Neural cell (in vitro differentiated cells): ENCODE results near the gene C12orf54. TPM values are rescaled to one million over a fixed set of nuclear protein-coding genes. Genes with fewer than 3 reads are reported as not detected.
"Not testable (repeated sequence)": the region's sequence is repeated elsewhere in the genome, so short reads cannot be mapped to it uniquely, and the experiment has no call there.

Experiments
- H2AFZ ChIP-seq: fragments of 200-600, 300-800 bp; sonication (generic), shearing (Covaris generic); 2 replicates; pipeline ENCODE4 v1.6.0; 2014; ENCODE audit warnings: low read depth, mild to moderate bottlenecking, antibody characterized with exemption, low read length, moderate library complexity
- H3F3A ChIP-seq: fragments of 200-600 bp; shearing (Covaris generic); 2 replicates; pipeline ENCODE4 v1.6.1; 2016; ENCODE audit warnings: mild to moderate bottlenecking, moderate library complexity, mixed read lengths, antibody characterized with exemption, low read length; ENCODE audit not compliant: insufficient read depth, poor library complexity, severe bottlenecking
- H3K27ac ChIP-seq: fragments of 200-600, 300-800 bp; sonication (generic), shearing (Covaris generic); 2 replicates; pipeline ENCODE4 v1.5.1; 2014; ENCODE audit warnings: mild to moderate bottlenecking, low read length, moderate library complexity
- H3K27me3 ChIP-seq: fragments of 300-800, 200-600 bp; sonication (generic), shearing (Covaris generic); 2 replicates; pipeline ENCODE4 v1.6.0; 2014; ENCODE audit warnings: mild to moderate bottlenecking, low read depth, low read length, moderate library complexity; ENCODE audit not compliant: insufficient read depth
- H3K36me3 ChIP-seq: fragments of 300-800, 200-600 bp; sonication (generic), shearing (Covaris generic); 2 replicates; pipeline ENCODE4 v1.5.1; 2014; ENCODE audit warnings: mild to moderate bottlenecking, antibody characterized with exemption, low read length, moderate library complexity; ENCODE audit not compliant: insufficient read depth
- H3K4me2 ChIP-seq: fragments of 300-800, 200-600 bp; sonication (generic), shearing (Covaris generic); 2 replicates; pipeline ENCODE4 v1.6.0; 2014; ENCODE audit warnings: mild to moderate bottlenecking, low read length
- H3K4me3 ChIP-seq: fragments of 300-800, 200-600 bp; sonication (generic), shearing (Covaris generic); 2 replicates; pipeline ENCODE4 v1.5.1; 2014; ENCODE audit warnings: mild to moderate bottlenecking, low read length, moderate library complexity
- H3K79me2 ChIP-seq: fragments of 200-600 bp; shearing (Covaris generic); replicated peaks from 2 replicates; pipeline ENCODE4 v1.6.0; 2014; ENCODE audit warnings: mild to moderate bottlenecking, low read length, moderate library complexity; ENCODE audit not compliant: insufficient read depth
- H3K9ac ChIP-seq: fragments of 300-800, 200-600 bp; sonication (generic), shearing (Covaris generic); 2 replicates; pipeline ENCODE4 v1.6.1; 2016; ENCODE audit warnings: mild to moderate bottlenecking, low read length, mixed read lengths
- H3K9me2 ChIP-seq: fragments of 200-600 bp; shearing (Covaris generic); 2 replicates; pipeline ENCODE4 v1.6.1; 2016; ENCODE audit warnings: mild to moderate bottlenecking, low read length, mixed read lengths; ENCODE audit not compliant: insufficient read depth
- H3K9me3 ChIP-seq: fragments of 200-600, 300-800 bp; sonication (generic), shearing (Covaris generic); 2 replicates; pipeline ENCODE4 v1.6.1; 2016; ENCODE audit warnings: mild to moderate bottlenecking, mixed run types, low read length, moderate library complexity, mixed read lengths
- H4K20me1 ChIP-seq: fragments of 200-600 bp; shearing (Covaris generic); 2 replicates; pipeline ENCODE4 v1.6.1; 2016; ENCODE audit warnings: mild to moderate bottlenecking, mixed run types; ENCODE audit not compliant: insufficient read depth
- EP300 ChIP-seq: fragments of 450-650 bp; conservative IDR thresholded peaks from 2 replicates; pipeline ENCODE4 v1.6.1; 2014; ENCODE audit warnings: antibody characterized with exemption, mild to moderate bottlenecking, moderate library complexity; ENCODE audit not compliant: poor library complexity, severe bottlenecking
- EZH2 ChIP-seq: fragments of 200-600, 300-800 bp; shearing (Covaris generic), sonication (generic); IDR thresholded peaks from 2 replicates; pipeline ENCODE4 v1.6.1; 2014; ENCODE audit warnings: antibody characterized with exemption, low read length, borderline replicate concordance, mild to moderate bottlenecking; ENCODE audit not compliant: insufficient read depth, poor library complexity, severe bottlenecking
- MXI1 ChIP-seq: fragments of 450-650 bp; conservative IDR thresholded peaks from 2 replicates; pipeline ENCODE4 v1.6.1; 2014; ENCODE audit warnings: antibody characterized with exemption, mild to moderate bottlenecking; ENCODE audit not compliant: poor library complexity, severe bottlenecking
- POLR2AphosphoS5 ChIP-seq: IDR thresholded peaks from 2 replicates; pipeline ENCODE4 v1.6.1; 2012
- RAD21 ChIP-seq: fragments of 450-650 bp; conservative IDR thresholded peaks from 2 replicates; pipeline ENCODE4 v1.6.1; 2014; ENCODE audit warnings: antibody characterized with exemption, mild to moderate bottlenecking, moderate library complexity
- SMC3 ChIP-seq: fragments of 450-650 bp; conservative IDR thresholded peaks from 2 replicates; pipeline ENCODE4 v1.6.1; 2014; ENCODE audit warnings: antibody characterized with exemption, mild to moderate bottlenecking, moderate library complexity; ENCODE audit not compliant: poor library complexity
- TAF1 ChIP-seq: IDR thresholded peaks from 2 replicates; pipeline ENCODE4 v1.6.1; 2012; ENCODE audit warnings: low read depth
- polyA plus RNA-seq: library from polyadenylated mRNA; depleted of rRNA; stranded (reverse); fragments of >200 nt; gene quantifications from 2 replicates; pipeline ENCODE4 v1.2.3, GENCODE V29; 2014
- TF ChIP-seq, protein P1 (sequence below): fragments of 450-650 bp; IDR thresholded peaks from 2 replicates; pipeline ENCODE4 v1.5.1; 2014; ENCODE audit warnings: antibody characterized with exemption, mild to moderate bottlenecking, moderate library complexity; ENCODE audit not compliant: poor library complexity, severe bottlenecking
- TF ChIP-seq, protein P2 (sequence below): IDR thresholded peaks from 2 replicates; pipeline ENCODE4 v1.6.1; 2012; ENCODE audit warnings: borderline replicate concordance

The C12orf54 gene
- polyA plus RNA-seq, 1 donor from 2014 or later: not detected

DNA sequence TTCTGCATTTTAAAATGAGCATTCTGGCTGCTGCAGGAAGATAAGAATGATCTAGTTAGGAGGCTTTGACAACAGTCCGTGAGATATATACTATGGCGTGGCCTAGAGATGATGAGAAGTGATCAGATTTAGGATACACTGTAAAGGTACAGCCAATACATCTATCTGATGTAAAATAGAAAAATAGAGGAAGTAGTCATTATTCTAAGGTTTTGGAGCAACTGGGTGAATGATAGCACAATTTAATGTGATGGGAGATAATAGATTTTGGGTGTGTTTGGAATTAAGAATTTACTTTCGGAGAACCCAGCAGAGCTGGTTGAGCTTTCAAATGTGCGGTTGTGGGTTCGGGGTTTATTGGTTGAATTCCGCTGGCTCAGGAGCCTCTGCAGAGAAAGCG is 10.0 kb upstream of the C12orf54 start, which contains the start of gene ANP32D:
ANP32D (plus strand) TSS at position 301 of the 400 bp plus-strand sequence. CDS start 106 bp downstream, outside the sequence.
- no peak within 1 kb of the TSS for H3K4me2 ChIP-seq
- no peaks in the 10 kb centered on the region for H3F3A ChIP-seq
- no peak within 1 kb of the TSS for H3K27ac ChIP-seq
- no peak within 1 kb of the TSS for H3K4me3 ChIP-seq
- H3K9me2 ChIP-seq: no peaks in the 10 kb centered on the region
- H2AFZ ChIP-seq: no peak within 1 kb of the TSS
- H3K9me3 ChIP-seq: no peaks in the 10 kb centered on the region
- H3K27me3 ChIP-seq: no peaks in the 10 kb centered on the region
- TF ChIP-seq, protein P1, sequence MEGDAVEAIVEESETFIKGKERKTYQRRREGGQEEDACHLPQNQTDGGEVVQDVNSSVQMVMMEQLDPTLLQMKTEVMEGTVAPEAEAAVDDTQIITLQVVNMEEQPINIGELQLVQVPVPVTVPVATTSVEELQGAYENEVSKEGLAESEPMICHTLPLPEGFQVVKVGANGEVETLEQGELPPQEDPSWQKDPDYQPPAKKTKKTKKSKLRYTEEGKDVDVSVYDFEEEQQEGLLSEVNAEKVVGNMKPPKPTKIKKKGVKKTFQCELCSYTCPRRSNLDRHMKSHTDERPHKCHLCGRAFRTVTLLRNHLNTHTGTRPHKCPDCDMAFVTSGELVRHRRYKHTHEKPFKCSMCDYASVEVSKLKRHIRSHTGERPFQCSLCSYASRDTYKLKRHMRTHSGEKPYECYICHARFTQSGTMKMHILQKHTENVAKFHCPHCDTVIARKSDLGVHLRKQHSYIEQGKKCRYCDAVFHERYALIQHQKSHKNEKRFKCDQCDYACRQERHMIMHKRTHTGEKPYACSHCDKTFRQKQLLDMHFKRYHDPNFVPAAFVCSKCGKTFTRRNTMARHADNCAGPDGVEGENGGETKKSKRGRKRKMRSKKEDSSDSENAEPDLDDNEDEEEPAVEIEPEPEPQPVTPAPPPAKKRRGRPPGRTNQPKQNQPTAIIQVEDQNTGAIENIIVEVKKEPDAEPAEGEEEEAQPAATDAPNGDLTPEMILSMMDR: no peak
- TF ChIP-seq MXI1 (no peak), EP300 (no peak), TAF1 (no peak), EZH2 (no peak), RAD21 (no peak), SMC3 (no peak), POLR2AphosphoS5 (no peak)
- TF ChIP-seq, protein P2, sequence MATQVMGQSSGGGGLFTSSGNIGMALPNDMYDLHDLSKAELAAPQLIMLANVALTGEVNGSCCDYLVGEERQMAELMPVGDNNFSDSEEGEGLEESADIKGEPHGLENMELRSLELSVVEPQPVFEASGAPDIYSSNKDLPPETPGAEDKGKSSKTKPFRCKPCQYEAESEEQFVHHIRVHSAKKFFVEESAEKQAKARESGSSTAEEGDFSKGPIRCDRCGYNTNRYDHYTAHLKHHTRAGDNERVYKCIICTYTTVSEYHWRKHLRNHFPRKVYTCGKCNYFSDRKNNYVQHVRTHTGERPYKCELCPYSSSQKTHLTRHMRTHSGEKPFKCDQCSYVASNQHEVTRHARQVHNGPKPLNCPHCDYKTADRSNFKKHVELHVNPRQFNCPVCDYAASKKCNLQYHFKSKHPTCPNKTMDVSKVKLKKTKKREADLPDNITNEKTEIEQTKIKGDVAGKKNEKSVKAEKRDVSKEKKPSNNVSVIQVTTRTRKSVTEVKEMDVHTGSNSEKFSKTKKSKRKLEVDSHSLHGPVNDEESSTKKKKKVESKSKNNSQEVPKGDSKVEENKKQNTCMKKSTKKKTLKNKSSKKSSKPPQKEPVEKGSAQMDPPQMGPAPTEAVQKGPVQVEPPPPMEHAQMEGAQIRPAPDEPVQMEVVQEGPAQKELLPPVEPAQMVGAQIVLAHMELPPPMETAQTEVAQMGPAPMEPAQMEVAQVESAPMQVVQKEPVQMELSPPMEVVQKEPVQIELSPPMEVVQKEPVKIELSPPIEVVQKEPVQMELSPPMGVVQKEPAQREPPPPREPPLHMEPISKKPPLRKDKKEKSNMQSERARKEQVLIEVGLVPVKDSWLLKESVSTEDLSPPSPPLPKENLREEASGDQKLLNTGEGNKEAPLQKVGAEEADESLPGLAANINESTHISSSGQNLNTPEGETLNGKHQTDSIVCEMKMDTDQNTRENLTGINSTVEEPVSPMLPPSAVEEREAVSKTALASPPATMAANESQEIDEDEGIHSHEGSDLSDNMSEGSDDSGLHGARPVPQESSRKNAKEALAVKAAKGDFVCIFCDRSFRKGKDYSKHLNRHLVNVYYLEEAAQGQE: no peak
- H3K36me3 ChIP-seq: no peaks in the 10 kb centered on the region
- H4K20me1 ChIP-seq: no peaks in the 10 kb centered on the region
- H3K79me2 ChIP-seq: no peaks in the 10 kb centered on the region
- H3K9ac ChIP-seq: no peak within 1 kb of the TSS

DNA sequence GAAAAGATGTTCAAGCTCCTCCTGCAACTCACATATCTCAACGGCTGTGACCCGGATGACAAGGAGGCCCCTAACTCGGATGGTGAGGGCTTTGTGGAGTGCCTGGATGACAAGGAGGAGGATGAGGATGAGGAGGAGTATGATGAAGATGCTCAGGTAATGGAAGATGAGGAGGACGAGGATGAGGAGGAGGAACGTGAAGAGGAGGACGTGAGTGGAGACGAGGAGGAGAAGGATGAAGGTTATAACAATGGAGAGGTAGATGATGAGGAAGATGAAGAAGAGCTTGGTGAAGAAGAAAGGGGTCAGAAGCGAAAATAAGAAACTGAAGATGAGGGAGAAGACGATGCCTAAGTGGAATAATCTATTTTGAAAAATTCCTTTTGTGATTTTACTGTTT is 9.2 kb upstream of the C12orf54 start:
- no peaks in the 10 kb centered on the region for H3K9me2 ChIP-seq
- H3K79me2 ChIP-seq: no peaks in the 10 kb centered on the region
- no peak overlapping the region for H3K4me3 ChIP-seq
- H3K9me3 ChIP-seq: no peaks in the 10 kb centered on the region
- H3K9ac ChIP-seq: no peak overlapping the region
- H4K20me1 ChIP-seq: no peaks in the 10 kb centered on the region
- no peaks in the 10 kb centered on the region for H3K27me3 ChIP-seq
- TF ChIP-seq, protein P2: no peak
- TF ChIP-seq RAD21 (no peak), EP300 (no peak), POLR2AphosphoS5 (no peak), TAF1 (no peak), SMC3 (no peak), EZH2 (no peak), MXI1 (no peak)
- TF ChIP-seq, protein P1: no peak
- no peak overlapping the region for H3K27ac ChIP-seq
- H2AFZ ChIP-seq: no peak overlapping the region
- H3K36me3 ChIP-seq: no peaks in the 10 kb centered on the region
- no peaks in the 10 kb centered on the region for H3F3A ChIP-seq
- H3K4me2 ChIP-seq: no peak overlapping the region

DNA sequence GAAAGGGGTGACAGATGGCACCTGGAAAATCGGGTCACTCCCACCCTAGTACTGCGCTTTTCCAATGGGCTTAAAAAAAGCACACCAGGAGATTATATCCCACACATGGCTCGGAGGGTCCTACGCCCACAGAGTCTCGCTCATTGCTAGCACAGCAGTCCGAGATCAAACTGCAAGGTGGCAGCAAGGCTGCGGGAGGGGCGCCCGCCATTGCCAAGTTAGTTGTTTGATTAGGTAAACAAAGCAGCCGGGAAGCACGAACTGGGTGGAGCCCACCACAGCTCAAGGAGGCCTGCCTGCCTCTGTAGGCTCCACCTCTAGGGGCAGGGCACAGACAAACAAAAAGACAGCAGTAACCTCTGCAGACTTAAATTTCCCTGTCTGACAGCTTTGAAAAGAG is 7.8 kb upstream of the C12orf54 start:
- H3K79me2 ChIP-seq: not testable (repeated sequence)

More for the DNA sequence above, 7.8 kb upstream of the C12orf54 start:
- H3K36me3 ChIP-seq, H3K9me3 ChIP-seq, H3K4me2 ChIP-seq, H3F3A ChIP-seq, H4K20me1 ChIP-seq, H3K27me3 ChIP-seq, H3K27ac ChIP-seq, H3K9me2 ChIP-seq, H2AFZ ChIP-seq, H3K4me3 ChIP-seq, H3K9ac ChIP-seq: not testable (repeated sequence)
